ENCODE data around the gene BMI1.
"Not testable (repeated sequence)": the region's sequence is repeated elsewhere in the genome, so short reads cannot be mapped to it uniquely, and the experiment has no call there.

The BMI1 gene

DNA sequence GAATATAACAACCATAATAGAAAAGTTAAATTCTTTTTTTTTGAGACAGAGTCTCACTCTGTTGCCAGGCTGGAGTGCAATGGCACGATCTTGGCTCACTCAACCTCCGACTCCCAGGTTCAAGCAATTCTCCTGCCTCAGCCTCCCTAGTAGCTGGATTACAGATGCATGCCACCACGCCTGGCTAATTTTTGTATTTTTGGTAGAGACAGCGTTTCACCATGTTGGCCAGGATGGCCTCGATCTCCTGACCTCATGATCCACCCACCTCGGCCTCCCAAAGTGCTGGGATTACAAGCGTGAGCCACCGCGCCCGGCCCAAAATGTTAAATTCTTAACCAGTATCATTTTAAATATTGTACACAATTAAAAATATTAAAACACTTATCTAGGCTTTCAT, 10.9 kb upstream of the BMI1 start:
- H3K9ac ChIP-seq (ENCODE audit: low read length); H3K4me1 ChIP-seq (ENCODE audit: control insufficient read depth, insufficient read depth, low read length); H3K36me3 ChIP-seq (ENCODE audit: control insufficient read depth, insufficient read depth, low read length); H3K27me3 ChIP-seq (ENCODE audit: control insufficient read depth, insufficient read depth, low read length); H3K4me3 ChIP-seq (ENCODE audit: low read length); H3K27ac ChIP-seq (ENCODE audit: low read depth, low read length): not testable (repeated sequence)

GRCh38 chr10:22310928-22311327, 10.0 kb upstream of the BMI1 start:
- Histone ChIP-seq H3K27ac (ENCODE audit: low read depth, low read length) (no peak overlapping the region), H3K4me3 (ENCODE audit: low read length) (no peak overlapping the region), H3K36me3 (ENCODE audit: control insufficient read depth, insufficient read depth, low read length) (no peaks in the 10 kb centered on the region), H3K9ac (ENCODE audit: low read length) (no peak overlapping the region), H3K4me1 (ENCODE audit: control insufficient read depth, insufficient read depth, low read length) (no peaks in the 10 kb centered on the region), H3K27me3 (ENCODE audit: control insufficient read depth, insufficient read depth, low read length) (no peaks in the 10 kb centered on the region)

DNA sequence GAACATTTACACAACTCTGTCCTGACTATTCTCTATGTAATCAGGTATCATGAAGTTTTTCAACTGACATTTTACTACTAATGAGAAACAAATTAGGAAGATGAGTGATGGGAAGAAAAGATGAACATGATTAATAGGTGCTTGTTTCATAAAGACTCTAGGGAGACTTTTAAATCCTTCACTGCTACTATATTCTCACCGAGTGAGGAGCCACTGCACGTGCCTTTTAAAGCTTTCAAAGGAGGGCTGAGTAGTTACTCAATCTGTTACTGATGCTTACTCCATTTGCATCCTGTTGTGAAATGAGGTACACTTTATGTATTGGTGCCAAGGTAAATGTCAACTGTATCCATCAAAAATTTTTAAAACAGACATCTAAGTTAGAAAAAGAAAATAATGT, 6.0 kb upstream of the BMI1 start:
- H3K27me3 ChIP-seq (ENCODE audit: control insufficient read depth, insufficient read depth, low read length), result no peaks in the 10 kb centered on the region
- H3K27ac ChIP-seq (ENCODE audit: low read depth, low read length), result no peak overlapping the region
- no peak overlapping the region for H3K9ac ChIP-seq (ENCODE audit: low read length)
- peaks cover 14% of the 10 kb centered on the region for H3K4me1 ChIP-seq (ENCODE audit: control insufficient read depth, insufficient read depth, low read length)
- H3K36me3 ChIP-seq (ENCODE audit: control insufficient read depth, insufficient read depth, low read length), result no peaks in the 10 kb centered on the region
- H3K4me3 ChIP-seq (ENCODE audit: low read length), result no peak overlapping the region

GRCh38 chr10:22315455-22316285, 5.2 kb upstream of the BMI1 start:
- peaks cover 17% of the 10 kb centered on the region for H3K4me1 ChIP-seq (ENCODE audit: control insufficient read depth, insufficient read depth, low read length)
- H3K36me3 ChIP-seq (ENCODE audit: control insufficient read depth, insufficient read depth, low read length), result no peaks in the 10 kb centered on the region
- no peaks in the 10 kb centered on the region for H3K27me3 ChIP-seq (ENCODE audit: control insufficient read depth, insufficient read depth, low read length)
- H3K27ac ChIP-seq (ENCODE audit: low read depth, low read length), result peak overlapping the region; percentile 90
- peak overlapping the region; percentile 80 for H3K4me3 ChIP-seq (ENCODE audit: low read length)
- H3K9ac ChIP-seq (ENCODE audit: low read length), result peak overlapping the region; percentile 59

GRCh38 chr10:22316286-22317075, 4.4 kb upstream of the BMI1 start, which contains the start of gene COMMD3:
Gene COMMD3 (plus strand): TSS chr10:22316388. CDS start chr10:22316418, 30 bp downstream.
- peak within 1 kb of the TSS; percentile 90 for H3K27ac ChIP-seq (ENCODE audit: low read depth, low read length)
- H3K4me1 ChIP-seq (ENCODE audit: control insufficient read depth, insufficient read depth, low read length), result peaks cover 17% of the 10 kb centered on the region
- H3K4me3 ChIP-seq (ENCODE audit: low read length), result peak within 1 kb of the TSS; percentile 80
- H3K27me3 ChIP-seq (ENCODE audit: control insufficient read depth, insufficient read depth, low read length), result no peaks in the 10 kb centered on the region
- no peaks in the 10 kb centered on the region for H3K36me3 ChIP-seq (ENCODE audit: control insufficient read depth, insufficient read depth, low read length)
- H3K9ac ChIP-seq (ENCODE audit: low read length), result peak within 1 kb of the TSS; percentile 66

- Histone ChIP-seq H3K4me3 (ENCODE audit: low read length) (peak overlapping the region; percentile 80), H3K27ac (ENCODE audit: low read depth, low read length) (peak overlapping the region; percentile 89), H3K36me3 (ENCODE audit: control insufficient read depth, insufficient read depth, low read length) (no peaks in the 10 kb centered on the region), H3K9ac (ENCODE audit: low read length) (peak overlapping the region; percentile 66), H3K4me1 (ENCODE audit: control insufficient read depth, insufficient read depth, low read length) (peaks cover 17% of the 10 kb centered on the region), H3K27me3 (ENCODE audit: control insufficient read depth, insufficient read depth, low read length) (no peaks in the 10 kb centered on the region)
Measured at GRCh38 chr10:22317076-22317370, 3.9 kb upstream of the BMI1 start.

DNA sequence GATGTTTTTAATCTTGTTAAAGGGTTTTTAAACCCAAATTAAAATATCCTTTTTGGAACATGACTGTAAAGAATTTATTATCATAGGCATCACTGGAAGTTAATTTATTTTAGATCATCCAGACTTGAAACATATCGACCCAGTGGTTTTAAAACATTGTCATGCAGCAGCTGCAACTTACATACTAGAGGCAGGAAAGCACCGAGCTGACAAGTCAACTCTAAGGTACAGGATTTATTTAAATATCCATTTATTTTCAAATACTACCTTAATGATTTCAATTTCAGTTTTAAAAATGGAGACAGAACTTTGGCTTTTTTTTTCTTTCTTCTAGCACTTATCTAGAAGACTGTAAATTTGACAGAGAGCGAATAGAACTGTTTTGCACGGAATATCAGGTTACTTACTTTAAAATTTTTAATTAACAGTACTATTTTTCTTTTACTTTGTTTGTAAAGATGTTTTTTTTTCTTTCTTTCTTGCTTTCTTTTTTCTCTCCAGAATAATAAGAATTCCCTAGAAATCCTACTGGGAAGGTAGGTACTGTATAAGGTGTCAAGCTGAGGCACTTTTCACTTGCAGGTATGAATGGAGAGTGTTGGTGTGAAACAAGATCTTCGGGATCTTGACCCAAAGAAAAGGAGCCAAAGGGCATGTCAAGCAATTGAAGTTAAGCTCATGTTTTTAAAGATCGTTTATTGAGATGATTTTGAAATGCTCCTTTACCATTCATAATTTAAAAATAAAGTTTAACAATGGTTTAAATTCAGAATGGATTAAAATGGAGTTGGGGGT, 2.9 kb upstream of the BMI1 start:
- H3K27me3 ChIP-seq (ENCODE audit: control insufficient read depth, insufficient read depth, low read length), result no peaks in the 10 kb centered on the region
- no peak overlapping the region for H3K4me3 ChIP-seq (ENCODE audit: low read length)
- H3K36me3 ChIP-seq (ENCODE audit: control insufficient read depth, insufficient read depth, low read length), result no peaks in the 10 kb centered on the region
- H3K9ac ChIP-seq (ENCODE audit: low read length), result no peak overlapping the region
- H3K4me1 ChIP-seq (ENCODE audit: control insufficient read depth, insufficient read depth, low read length), result peaks cover 23% of the 10 kb centered on the region
- no peak overlapping the region for H3K27ac ChIP-seq (ENCODE audit: low read depth, low read length)

GRCh38 chr10:22318772-22319171, 2.1 kb upstream of the BMI1 start:
- Histone ChIP-seq H3K36me3 (ENCODE audit: control insufficient read depth, insufficient read depth, low read length) (no peaks in the 10 kb centered on the region), H3K27ac (ENCODE audit: low read depth, low read length) (no peak overlapping the region), H3K9ac (ENCODE audit: low read length) (no peak overlapping the region), H3K4me1 (ENCODE audit: control insufficient read depth, insufficient read depth, low read length) (peaks cover 31% of the 10 kb centered on the region), H3K4me3 (ENCODE audit: low read length) (no peak overlapping the region), H3K27me3 (ENCODE audit: control insufficient read depth, insufficient read depth, low read length) (no peaks in the 10 kb centered on the region)

DNA sequence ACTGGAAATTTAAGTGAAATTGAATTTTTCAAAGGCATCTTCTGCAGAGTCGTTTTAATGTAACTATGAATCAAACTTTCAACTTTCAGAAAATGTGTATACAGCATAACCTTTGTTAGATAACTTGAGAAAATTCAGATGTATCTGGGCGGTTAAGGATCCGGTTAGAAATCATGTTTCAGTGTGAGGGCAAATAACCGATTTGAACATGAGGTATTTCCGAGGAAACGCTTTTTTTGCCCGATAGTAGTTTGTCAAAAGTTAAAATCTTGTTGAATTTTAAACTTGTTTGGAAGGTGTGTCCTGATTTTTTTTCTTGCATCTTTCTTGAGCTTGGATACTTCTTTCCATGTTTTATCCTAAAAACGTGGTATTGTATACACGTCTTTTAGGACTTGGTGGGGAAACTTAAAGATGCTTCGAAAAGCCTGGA, 1.3 kb upstream of the BMI1 start:
- Histone ChIP-seq H3K4me3 (ENCODE audit: low read length) (peak overlapping the region; percentile 66), H3K4me1 (ENCODE audit: control insufficient read depth, insufficient read depth, low read length) (peaks cover 38% of the 10 kb centered on the region), H3K27me3 (ENCODE audit: control insufficient read depth, insufficient read depth, low read length) (no peaks in the 10 kb centered on the region), H3K9ac (ENCODE audit: low read length) (no peak overlapping the region), H3K27ac (ENCODE audit: low read depth, low read length) (peak overlapping the region; percentile 84), H3K36me3 (ENCODE audit: control insufficient read depth, insufficient read depth, low read length) (no peaks in the 10 kb centered on the region)

DNA sequence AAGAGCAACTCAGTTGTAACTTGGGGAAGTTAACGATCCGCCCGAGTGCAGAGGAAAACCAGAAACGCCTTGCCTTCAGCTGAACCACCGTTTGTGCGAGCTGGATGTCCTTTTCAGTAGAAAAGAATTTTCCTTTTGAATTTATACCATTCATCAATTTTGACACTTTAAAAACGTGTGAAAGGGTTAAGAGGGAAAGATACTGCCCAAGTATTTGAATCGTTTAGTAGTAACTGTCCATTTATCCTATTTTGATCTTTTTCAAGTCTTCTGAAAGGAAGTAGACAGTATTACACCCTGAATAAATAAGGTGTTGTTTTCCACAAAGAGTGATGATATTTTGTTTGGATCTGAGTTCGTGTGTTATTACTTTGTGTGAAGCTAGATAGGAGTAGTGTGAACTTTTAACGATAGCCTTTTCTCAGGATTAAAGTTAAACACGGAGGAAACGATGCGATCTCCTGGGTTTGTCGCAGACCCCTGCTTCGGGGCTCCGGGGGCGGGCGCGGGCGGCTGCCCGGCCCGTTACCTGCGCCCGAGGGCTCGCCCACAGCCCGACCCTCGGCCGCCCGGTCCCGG, 830 bp upstream of the BMI1 start:
- H3K4me1 ChIP-seq (ENCODE audit: control insufficient read depth, insufficient read depth, low read length), result peaks cover 43% of the 10 kb centered on the region
- H3K9ac ChIP-seq (ENCODE audit: low read length), result peak overlapping the region; percentile 45
- H3K36me3 ChIP-seq (ENCODE audit: control insufficient read depth, insufficient read depth, low read length), result no peaks in the 10 kb centered on the region
- peak overlapping the region; percentile 66 for H3K4me3 ChIP-seq (ENCODE audit: low read length)
- H3K27ac ChIP-seq (ENCODE audit: low read depth, low read length), result peak overlapping the region; percentile 84
- H3K27me3 ChIP-seq (ENCODE audit: control insufficient read depth, insufficient read depth, low read length), result no peaks in the 10 kb centered on the region

GRCh38 chr10:22321156-22321923, 441 bp downstream of the BMI1 start:
- H3K4me1 ChIP-seq (ENCODE audit: control insufficient read depth, insufficient read depth, low read length), result peaks cover 43% of the 10 kb centered on the region
- peak overlapping the region; percentile 89 for H3K27ac ChIP-seq (ENCODE audit: low read depth, low read length)
- H3K9ac ChIP-seq (ENCODE audit: low read length), result peak overlapping the region; percentile 64
- peak overlapping the region; percentile 86 for H3K4me3 ChIP-seq (ENCODE audit: low read length)
- H3K27me3 ChIP-seq (ENCODE audit: control insufficient read depth, insufficient read depth, low read length), result no peaks in the 10 kb centered on the region
- no peaks in the 10 kb centered on the region for H3K36me3 ChIP-seq (ENCODE audit: control insufficient read depth, insufficient read depth, low read length)

All from rectal smooth muscle tissue (tissue), 1 donor.